HG02763 (cell line): ENCODE measurements around the gene UGT1A9.

Experiments used
- ATAC-seq: cut with Tn5 transposase; IDR thresholded peaks from one replicate; pipeline ENCODE4 v1.9.1; 2021; ENCODE audit warnings: mild to moderate bottlenecking, moderate library complexity; ENCODE audit not compliant: unreplicated experiment

The UGT1A9 gene

DNA sequence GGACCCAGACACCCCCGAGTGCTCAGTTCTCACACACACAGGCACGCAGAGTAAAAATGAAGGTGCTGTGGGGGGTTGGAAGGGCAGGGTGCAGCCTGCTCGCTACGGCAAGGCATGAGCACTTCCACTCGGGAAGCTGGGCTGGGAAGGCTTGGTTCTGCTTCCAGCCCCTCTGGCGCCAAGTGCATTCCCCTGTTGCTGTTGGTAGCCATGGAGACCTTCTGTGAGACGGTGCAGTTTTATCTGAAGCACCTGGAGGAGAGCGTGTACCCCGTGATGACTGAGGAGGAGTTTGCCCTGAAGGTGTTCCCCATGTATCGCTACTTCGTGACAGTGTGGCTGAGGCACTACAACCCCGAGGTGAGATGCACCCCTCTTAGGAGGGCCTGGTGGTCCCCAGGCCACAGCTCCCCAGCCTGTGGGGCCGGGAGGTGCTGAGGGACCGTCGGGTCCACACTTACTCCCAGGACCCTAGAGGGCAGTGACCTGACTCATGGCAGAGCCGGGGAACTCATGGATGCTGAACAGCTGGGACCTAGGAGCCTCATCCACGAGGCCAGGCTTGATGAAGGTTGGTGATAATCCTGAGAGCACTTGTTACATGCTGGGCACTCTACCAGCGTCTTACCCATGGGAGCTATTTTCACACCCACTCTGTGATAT lies 121.9 kb downstream of the UGT1A9 start:
- ATAC-seq, result no peak

DNA sequence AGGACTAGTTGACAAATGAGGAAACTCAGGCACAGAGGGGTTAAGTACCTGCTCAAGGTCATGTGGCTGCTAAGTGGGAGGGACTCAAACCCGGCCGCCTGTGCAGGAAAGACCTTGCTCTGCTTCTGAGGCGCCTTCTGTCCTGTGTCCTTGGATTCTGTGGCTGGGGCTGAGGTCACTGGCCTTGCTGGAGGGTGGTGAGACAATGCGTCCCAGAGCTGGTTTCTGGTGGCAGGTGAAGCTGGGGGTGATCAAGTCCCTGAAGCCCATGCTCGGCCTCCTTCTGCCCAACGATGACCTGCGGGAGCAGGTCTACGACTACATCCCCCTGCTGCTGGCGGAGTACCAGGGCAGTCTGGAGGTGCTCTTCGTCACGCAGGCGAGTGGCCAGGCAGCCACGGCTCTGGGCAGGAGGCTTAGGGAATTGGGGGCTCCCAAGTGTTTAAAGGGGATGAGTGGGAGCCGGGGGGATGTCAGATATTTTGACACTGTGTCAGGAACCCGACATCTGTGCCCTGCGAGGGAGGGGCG lies 122.5 kb downstream of the UGT1A9 start:
- ATAC-seq, result no peak

DNA sequence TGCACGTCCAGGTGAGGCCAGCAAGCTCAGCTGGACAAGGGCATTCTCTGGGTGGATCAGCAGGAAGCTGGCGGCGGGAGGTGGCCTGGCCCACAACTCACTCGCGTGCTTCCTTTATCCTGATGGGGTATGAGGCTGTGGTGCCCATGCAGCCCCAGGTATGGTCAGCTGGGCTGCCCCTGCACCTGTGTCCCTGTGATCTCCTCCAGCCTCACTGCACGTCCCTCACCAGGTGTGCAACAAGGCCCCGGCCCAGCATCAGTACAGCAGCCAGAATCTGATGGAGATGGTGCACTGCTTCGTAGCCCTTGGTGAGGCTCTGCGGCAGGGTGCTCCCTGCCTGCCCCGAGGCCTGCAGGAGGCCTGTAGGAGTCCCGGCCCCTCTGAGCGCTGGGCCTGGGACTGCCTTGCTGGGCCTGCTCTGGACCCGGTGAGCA lies 124.1 kb downstream of the UGT1A9 start:
- ATAC-seq, result no peak

DNA sequence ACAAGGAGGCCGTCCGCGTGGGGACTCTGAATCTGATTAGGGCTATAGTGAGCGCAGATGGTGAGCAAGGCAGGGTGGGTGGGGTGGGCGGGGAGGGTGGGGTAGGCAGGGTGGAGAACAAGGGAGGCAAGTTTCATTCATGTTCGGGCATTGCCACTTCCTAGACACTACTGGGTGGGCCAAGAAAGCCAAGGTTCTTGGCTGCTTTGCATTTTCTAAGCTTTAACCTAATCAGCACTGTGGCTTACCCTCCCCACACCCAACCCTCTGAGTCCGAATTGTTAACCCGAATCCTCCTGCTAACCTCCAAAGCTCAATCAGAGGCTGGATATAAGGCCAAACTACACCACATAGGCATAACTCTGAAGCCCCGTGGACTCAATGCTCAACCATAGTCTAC lies 124.6 kb downstream of the UGT1A9 start:
- ATAC-seq, result no peak

DNA sequence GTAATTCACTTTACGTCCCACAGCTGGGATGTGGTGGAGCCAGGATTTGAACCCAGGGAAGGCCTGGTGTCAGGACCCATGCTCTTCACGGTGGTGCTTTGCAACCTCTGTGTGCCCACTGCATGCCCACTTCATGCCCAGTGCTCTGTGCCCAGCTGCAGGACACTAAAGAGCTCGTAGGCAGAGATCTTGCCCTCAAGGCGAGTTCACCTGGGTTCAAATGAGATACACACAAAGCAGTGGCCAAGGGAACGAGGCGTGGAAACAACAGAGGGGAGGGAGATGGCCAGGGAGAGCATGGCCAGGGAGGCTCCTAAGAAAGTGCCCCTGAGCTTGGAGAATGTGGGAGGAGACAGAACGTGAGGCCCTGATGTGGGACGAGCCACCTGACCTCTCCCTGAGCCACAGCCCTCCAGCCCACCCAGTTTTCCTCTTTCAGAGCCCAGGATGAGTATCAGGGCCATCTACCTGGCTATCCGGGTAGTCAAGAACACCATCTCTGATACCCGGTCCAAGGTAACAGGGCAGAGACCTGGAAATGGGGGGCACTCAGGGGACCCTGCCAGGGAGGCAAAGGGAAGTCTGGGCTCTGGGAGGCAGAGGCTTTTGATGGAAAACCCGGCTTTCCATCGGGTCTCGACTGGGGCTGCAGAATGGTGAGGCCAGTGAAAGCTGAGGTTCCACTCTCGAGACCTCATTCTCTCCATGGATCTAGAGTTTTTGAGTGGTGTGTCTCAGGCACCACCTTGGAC lies 126.8 kb downstream of the UGT1A9 start:
- no peak for ATAC-seq

DNA sequence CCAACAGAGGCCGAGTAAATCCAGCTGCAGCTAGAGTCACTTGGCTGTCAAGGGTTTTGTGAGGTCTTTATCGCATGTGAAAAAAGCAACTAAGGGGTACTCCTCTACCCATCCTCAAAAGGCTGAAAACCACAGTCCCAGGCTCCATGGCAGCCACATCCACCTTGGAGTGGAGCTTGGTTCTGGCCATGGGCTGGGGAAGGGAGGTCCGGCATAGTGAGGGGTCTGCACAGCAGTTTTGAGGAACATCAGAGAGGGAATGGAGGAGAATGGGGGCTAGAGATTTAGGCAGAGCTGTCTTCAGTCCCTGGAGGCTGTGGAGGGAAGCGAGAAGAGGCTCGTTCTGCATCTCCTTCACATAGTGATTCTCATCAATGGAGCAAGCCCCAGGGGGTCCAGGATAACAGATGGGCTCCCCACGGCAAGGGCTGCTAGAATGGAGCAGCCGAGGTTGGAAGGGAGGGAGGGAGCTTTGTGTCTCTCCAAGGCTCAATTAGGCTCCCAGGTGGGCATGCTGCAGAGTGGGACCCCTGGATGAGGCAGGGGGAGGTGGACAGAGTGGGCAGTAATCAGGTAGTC lies 127.5 kb downstream of the UGT1A9 start:
- no peak for ATAC-seq

DNA sequence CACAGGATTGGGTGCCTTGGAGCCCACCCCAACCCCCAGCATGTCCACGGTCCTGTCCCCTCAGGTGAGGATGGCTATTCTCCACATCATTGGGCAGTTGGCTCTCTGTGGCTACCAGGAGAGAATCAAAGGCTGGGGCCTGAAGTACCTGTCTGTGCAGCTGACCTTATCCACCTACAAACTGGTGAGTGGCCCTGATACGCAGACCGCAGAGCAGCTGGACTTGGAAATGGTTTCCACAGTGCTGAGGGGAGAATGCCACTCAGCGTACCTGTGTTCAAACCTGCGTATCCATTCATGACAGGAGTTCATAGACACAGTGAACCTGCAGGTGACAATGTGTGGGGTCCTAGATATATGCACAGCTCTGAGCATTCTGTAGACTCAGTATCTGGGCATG lies 128.0 kb downstream of the UGT1A9 start:
- ATAC-seq, result no peak

DNA sequence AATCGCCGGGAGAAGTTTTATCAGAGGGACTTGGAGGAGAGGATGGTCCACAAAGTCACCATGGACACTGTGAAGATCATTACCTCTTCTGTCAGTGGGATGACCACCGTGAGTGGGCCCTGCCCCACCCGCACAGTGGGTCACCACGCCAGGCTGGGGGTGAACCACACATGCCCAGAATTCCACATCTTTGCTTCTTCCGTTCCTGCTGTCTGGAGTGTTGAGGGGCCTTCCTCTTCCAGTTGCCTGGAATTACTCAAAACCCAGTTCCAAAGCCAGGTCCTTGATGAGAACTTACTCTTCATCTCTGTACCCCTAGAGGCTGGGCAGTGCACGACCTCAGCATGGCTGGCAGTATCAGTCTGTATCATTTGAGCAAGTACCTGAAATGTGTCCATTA lies 128.5 kb downstream of the UGT1A9 start:
- ATAC-seq, result no peak

DNA sequence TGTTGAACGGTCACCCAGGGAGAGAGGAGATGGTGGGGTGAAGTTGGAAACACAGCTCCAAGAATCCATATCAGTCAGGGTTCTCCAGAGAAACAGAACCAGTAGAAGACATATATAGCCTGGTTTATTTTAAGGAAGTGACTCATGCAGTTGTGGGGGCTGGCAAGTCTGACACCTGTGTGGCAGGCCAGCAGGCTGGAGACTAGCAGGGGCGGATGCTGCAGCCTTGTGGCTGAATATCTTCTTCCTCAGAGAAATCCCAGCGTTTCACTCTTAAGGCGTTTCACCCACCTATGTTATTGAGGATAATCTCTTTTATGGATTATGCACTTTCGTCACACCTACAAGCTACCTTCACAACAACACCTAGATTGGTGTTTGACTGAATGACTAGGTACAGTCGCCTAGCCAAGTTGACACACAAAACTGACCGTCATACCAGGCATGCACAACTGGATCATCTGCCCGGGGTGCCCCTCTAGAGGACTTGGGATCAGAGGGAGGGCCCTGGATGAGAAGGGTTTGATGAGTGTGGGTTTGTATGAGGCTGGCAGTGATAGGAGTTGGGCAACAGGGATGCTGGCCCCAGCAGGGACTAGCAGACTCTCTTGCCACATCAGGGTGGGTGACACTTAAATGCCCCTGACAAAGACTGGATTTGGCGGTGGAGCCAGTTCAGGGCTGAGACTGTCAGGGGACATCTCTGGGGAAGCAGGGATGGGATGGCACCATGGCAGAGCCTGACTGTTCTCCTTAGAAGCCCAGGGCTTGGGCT lies 129.8 kb downstream of the UGT1A9 start:
- ATAC-seq, result no peak

DNA sequence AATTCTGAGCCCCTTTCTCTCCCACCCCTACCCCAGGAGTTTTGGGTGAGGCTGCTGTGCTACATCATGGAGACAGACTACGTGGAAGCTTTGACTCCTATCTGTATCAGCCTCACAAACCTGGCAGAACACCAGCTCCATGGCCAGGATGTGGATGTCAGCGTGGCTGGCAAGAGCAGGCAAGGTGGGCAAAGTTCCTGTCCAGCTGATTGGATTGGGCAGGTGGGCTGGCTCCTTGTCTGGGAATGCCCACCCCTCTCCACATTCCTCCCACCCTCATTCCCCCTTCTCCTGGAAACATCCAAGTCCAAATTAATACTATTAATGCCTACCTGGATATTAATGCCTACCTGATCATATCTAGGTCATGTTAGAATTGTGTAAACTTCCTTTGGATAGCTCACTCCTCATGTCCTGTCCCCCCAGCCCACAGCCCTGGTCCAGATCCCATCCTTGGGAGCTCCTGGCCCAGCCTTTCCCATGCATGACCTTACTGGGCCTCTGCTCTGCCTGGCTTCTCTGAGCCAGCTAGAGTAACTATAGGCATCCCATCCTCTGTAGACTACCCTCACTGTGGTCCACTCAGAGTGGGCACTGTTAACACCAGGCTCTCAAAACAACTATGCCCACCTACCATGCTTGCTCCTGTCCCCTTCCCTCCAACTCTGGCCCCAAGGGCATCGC lies 130.6 kb downstream of the UGT1A9 start:
- no peak for ATAC-seq

DNA sequence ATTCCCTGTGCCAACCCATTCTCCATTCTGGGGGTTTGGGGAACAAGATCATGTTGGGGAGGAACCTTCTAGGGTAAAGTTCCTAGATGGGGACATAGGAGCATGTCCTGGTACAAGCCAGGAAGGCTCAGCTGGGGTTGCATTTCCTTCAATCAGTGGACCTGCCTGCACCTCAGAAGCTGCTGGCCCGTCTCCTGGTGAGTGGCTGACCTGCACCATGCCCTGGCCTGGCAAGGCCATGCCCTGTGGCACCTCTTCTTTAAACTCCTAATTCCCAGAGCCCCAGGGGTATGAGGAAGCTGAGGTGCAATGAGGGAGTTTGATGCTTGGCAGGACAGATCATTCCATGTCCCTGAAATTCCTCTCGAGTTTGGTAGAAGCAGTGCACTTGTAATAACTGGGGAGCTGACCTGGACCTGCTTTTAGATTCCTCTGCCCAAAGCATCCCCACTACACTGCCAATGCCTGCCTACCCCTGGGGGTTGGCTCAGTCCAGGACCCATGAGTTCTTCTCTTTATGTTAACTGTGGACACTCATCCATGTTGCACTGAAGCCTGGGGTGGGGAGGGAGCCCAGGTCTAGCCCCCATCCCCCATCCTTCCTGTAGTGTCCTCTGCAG lies 131.7 kb downstream of the UGT1A9 start:
- ATAC-seq, result no peak

DNA sequence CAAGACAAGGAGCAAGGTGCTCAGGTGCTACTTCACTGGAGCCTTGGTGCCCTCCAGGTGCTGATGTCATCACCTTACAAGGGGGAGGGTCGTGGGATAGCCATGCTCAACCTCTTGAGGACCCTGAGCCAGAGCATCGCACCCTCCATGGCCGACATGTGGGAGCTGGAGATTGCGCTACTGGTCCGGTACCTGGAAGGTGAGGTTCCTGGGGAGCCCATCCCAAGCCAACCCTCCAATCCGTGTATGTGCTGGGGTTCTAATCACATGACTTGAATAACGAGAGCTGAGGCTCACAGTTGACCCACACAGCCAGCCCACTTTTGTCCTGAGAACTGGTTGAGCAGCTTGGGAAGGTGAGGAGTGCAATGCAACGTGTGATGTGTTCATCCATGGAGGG lies 132.3 kb downstream of the UGT1A9 start:
- no peak for ATAC-seq

DNA sequence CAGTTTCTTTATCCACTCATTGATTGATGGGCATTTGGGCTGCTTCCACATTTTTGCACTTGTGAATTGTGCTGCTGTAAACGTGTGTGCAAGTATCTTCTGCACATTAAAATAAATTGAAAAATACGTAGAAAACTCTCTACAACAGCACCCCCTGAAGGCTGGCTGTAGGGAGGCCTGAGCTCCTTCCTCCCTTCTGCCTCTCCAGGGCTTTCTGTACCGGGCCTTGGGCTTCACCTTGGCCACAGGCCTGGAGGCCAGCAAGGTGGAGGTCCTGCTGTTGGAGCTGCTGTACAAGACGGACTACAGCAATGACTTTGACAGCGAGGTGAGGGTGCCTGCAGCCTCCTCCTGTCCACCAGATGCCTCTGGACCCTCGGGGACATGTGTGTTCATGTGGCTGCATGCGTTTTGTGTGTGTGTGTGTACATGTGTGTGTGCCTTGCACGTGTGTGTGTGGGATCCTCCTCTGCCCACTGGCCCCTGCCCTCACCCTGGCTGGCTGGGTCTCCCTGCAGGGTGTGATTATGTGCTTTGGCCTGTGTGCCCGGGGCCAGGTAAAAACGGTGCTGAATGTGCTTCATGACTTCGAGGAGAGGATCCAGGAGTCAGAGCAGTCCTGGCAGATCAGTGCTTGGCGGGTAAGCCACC lies 135.6 kb downstream of the UGT1A9 start:
- ATAC-seq, result no peak

DNA sequence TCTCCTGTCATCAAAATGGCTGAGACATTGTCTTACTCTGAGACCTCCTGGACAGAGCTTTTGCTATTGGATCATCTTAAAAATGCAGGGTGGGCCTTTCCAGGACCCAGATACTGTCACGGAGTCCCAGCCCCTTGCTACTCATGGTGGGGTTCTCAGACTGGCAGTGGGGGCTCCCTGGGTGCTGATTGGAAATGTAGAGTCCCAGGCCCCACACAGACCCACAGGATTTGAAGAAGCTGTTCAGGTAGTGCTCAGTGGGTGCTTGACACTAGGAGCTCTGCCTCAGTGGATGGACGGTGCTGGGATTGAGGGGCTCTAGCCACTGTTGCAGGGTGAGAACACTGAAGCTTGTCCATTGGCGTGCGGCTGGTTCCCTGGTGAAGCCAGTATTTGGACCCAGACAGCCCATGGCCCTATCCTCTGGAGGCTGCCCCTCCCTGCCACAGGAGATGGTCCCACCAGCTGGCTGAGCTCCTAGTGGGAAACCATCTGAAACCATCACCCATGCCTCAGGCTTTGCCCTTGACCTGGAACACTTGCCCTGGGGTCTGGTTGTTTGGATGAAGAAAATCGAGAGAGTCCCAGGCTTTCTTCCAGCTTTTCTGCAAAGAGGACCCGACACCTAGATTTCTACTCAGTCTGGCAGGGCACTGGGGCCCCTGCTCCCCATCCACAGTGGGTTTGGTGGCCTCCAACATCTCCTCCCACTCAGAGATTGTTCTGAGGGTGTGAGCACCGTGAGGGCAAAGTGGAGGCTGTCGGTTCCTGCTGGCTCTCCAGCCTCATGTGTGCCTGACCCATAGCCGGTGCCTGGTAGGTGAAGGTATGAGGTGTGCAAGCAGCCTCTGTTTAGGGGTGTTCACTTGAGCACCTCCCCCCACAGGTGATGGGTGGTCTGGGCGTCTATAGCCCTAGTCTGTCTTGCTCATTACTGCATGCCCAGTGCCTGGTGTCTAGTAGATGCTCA lies 136.6 kb downstream of the UGT1A9 start:
- ATAC-seq, result no peak

DNA sequence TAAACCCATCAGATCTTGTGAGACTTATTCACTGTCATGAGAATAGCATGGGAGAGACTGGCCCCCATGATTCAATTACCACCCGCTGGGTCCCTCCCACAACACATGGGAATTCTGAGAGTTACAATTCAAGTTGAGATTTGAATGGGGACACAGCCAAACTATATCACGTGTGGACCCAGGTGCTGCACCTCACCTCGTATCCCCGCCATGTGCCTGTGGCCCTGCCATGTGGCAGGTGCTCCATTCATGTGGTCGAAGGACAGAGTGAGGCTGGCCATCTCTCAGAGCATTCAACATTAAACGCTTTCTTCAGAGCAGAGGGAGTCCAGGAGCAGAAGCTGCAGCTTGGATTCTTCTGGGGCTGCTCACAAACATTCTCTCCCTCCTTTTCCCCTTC lies 138.7 kb downstream of the UGT1A9 start:
- ATAC-seq, result no peak

DNA sequence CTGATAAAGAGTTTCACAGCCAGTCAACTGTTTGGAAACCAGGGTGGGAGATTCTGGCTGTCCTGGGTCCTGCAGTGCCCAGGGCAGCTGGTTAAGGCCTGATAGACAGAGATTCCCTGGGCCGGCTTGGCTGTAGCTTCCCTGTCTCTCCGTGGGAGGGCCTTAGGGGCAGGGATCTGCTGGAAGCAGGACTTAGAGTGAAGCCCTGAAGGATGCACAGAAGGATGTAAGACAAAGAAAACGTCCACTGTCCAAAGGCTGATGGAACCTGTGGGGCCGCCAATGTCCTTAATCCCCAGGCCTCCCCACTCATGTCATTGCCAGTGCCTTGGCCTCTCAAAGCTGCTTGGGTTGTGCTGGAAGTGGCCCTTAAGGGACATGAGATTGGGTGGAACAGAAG lies 139.4 kb downstream of the UGT1A9 start:
- no peak for ATAC-seq

DNA sequence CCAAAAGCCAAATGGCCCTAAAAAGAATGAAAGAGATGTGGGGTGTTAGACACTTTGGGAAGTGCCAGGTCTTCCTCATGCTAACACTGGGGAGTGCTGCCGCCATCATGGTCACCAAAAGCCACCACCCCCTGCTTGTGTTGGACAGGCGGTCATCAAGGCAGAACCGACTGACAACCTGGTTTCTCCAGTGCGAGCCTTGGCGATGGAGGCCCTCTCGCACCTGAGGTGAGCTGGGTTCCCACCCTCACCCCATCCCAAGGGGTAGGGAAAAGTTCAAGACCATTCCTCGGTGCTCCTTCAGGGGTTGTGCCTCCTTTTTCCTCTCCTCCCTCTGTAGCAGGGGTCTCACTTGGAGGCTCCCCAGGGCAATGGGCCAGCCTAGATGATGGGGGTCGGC lies 140.0 kb downstream of the UGT1A9 start:
- ATAC-seq, result no peak

DNA sequence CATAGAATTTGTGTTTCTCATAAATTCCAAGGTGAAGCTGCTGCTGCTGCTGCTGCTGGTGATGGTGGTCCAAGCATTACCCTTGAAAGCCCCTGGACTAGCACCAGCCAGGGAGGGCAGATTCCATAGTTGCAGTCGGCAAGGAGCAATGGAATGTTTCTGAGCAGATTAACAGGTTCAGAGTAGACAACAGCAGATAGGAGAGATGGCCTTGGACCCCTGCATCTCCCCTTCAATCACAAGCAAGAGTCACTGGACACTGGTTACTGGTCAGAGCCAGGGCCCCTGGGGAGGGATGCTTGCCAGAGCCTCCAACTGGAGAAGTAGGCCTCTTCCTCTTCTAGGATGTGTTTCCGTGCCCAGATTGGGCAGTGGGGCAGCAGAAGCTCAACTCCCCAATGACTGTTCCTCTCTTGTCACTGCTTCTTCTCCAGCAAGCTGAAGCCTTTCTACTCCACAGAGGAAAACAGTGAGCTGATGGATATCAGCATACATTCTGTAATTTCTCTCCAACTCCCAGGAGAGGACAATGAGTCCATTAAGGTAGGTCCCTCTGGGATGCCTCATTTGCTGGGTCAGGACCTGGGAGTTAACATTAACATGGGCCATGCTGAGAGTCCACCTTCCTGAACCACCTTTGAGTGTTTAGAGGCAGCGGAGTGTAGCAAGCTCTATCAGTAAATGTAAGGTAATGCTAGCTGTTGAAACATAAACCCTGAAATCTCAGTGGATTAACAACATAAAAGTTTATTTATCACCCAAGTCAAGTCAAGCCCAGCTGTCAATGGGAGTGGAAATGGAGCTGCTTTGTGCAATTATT lies 141.7 kb downstream of the UGT1A9 start:
- ATAC-seq, result no peak
